Ovary (tissue), 9 donors: ENCODE results near the gene NEK9. TPM values are rescaled to one million over a fixed set of nuclear protein-coding genes. Genes with fewer than 3 reads are reported as not detected.

Experiments
- DNase-seq, 5 donors: peaks; one replicate each; pipeline ENCODE4 v3.0.0-alpha.2; 2019 to 2020
- H3K27ac ChIP-seq, 2 donors: fragments of 200-600 bp; one replicate each; pipeline versions ENCODE4 v1.5.1 to v1.8.0; 2019 to 2022
- H3K27me3 ChIP-seq: fragments of 200-600 bp; one replicate; pipeline ENCODE4 v1.8.0; 2022
- H3K36me3 ChIP-seq: fragments of 200-600 bp; sonication (generic); one replicate; pipeline ENCODE4 v1.5.1; 2019
- H3K4me1 ChIP-seq: one replicate; pipeline ENCODE4 v1.8.1; 2013; ENCODE audit warnings: mild to moderate bottlenecking, moderate library complexity; ENCODE audit not compliant: insufficient read depth
- H3K4me3 ChIP-seq: fragments of 200-600 bp; sonication (generic); one replicate; pipeline ENCODE4 v1.5.1; 2017
- H3K9me3 ChIP-seq, 2 donors: fragments of 200-600 bp in 1 of 2; sonication (generic) in 1 of 2; one replicate each; pipeline versions ENCODE4 v1.5.1 to v1.8.1; 2013 to 2019; ENCODE audit warnings: mild to moderate bottlenecking in 1 of 2, moderate library complexity in 1 of 2
- CTCF ChIP-seq, 3 donors: fragments of 450-650 bp in 2 of 3; fragments of 200-600 bp in 1 of 3; IDR thresholded peaks; one replicate each; pipeline versions ENCODE4 v1.5.1 to v1.8.0; 2016 to 2022; ENCODE audit warnings: antibody characterized with exemption in 3 of 3, mild to moderate bottlenecking in 1 of 3
- EP300 ChIP-seq: sonication (generic); formaldehyde crosslinking; IDR thresholded peaks from one replicate; pipeline ENCODE4 v1.6.1; 2017; ENCODE audit warnings: antibody characterized with exemption
- POLR2A ChIP-seq: fragments of 450-650 bp; IDR thresholded peaks from one replicate; pipeline ENCODE4 v1.6.1; 2017; ENCODE audit warnings: antibody characterized with exemption, mild to moderate bottlenecking, moderate library complexity
- WGBS, 3 donors: extraction: QIAGEN DNeasy Blood & Tissue Kit in 1 of 3; methylation state at CpG; one replicate each; pipeline versions ENCODE4 v1.1.5 to v1.1.7; 2013 to 2017; 5-methylcytosine and 5-hydroxymethylcytosine counted together
- intact Hi-C, 4 donors: fragments of 100-400 bp; cut with DNase I; formaldehyde crosslinking; loops; one replicate each; pipeline versions ENCODE4 v1.11.0 to v1.15.1; 2022 to 2023
- polyA plus RNA-seq, 2 donors: library from polyadenylated mRNA; stranded (reverse); fragments of 200-250 nt in 1 of 2; fragments of 350-450 nt in 1 of 2; fragmentation: Illumina TruSeq in 1 of 2; extraction: RNeasy Lipid Tissue Mini Kit (QIAGEN cat#74804) in 1 of 2; gene quantifications; one replicate each; pipeline ENCODE4 v1.2.3, GENCODE V29; 2013 to 2014
- total RNA-seq, 7 donors: library from RNA; depleted of rRNA in 2 of 7; stranded (reverse); fragments of >200 nt in 2 of 7; fragmentation: NEBNext Ultra II Directional in 3 of 7; extraction: Animal tissue kit (Norgen Biotek cat#: 25700) in 3 of 7; gene quantifications; one replicate each; pipeline versions ENCODE4 v1.1.0 to v1.2.4, GENCODE V29; 2016 to 2023
- donor health status: DM: no; HTN: no; CAD: no; lungs with moderate emphysema.
- donor health status: DM: no; HTN: no; CAD: no.
- donor health status: Bipolar disorder and iron deficiency.
- donor health status: DM: yes; HTN: yes; CAD: no.
- donor health status: DM: no; HTN: no; CAD: no.
- donor health status: DM: yes; HTN: yes; CAD: no.

Gene NEK9
- total and polyA plus RNA-seq, 9 donors = 57.0 to 140 (median 105) TPM

GRCh38 chr14:75049136-75049535 lies 77.7 kb downstream of the NEK9 start:
- 83 to 88% (median 87%) methylated on average over 5 of the region's 5 CpGs for WGBS, 3 donors
- no peak overlapping the region for H3K4me3 ChIP-seq
- TF ChIP-seq EP300 (no peak), POLR2A (no peak)

GRCh38 chr14:75048101-75048500 lies 78.7 kb downstream of the NEK9 start:
- H3K9me3 ChIP-seq = no peaks in the 10 kb centered on the region
- H3K27ac ChIP-seq = no peak overlapping the region
- intact Hi-C loops = loop anchor here in 1 of 4 donors (2.0 kb wide), 1 partner anchor 15 kb away; no protein-coding TSS in a partner anchor
- TF ChIP-seq EP300 = no peak
- TF ChIP-seq POLR2A = no peak
- TF ChIP-seq CTCF (IDR thresholded peaks at IDR 0.05) = no peak
- no peaks in the 10 kb centered on the region for H3K36me3 ChIP-seq
- peaks cover 4% of the 10 kb centered on the region for H3K4me1 ChIP-seq
- no peak overlapping the region for H3K4me3 ChIP-seq
- DNase-seq = no peak
- 56 to 71% (median 61%) methylated on average over 2 of the region's 2 CpGs for WGBS, 3 donors
- no peaks in the 10 kb centered on the region for H3K27me3 ChIP-seq

More at GRCh38 chr14:75049136-75049535, 77.7 kb downstream of the NEK9 start:
- no peaks in the 10 kb centered on the region for H3K36me3 ChIP-seq
- H3K27me3 ChIP-seq = no peaks in the 10 kb centered on the region
- no peaks in the 10 kb centered on the region for H3K9me3 ChIP-seq
- DNase-seq = no peak
- intact Hi-C loops = loop anchor here in 1 of 4 donors (2.0 kb wide), 1 partner anchor 14 kb away; no protein-coding TSS in a partner anchor
- no peak overlapping the region for H3K27ac ChIP-seq
- peaks cover 4% of the 10 kb centered on the region for H3K4me1 ChIP-seq

GRCh38 chr14:75047506-75047905 lies 79.3 kb downstream of the NEK9 start:
- Histone ChIP-seq H3K4me1 (peaks cover 4% of the 10 kb centered on the region), H3K36me3 (no peaks in the 10 kb centered on the region), H3K9me3 (no peaks in the 10 kb centered on the region), H3K4me3 (no peak overlapping the region), H3K27ac (no peak overlapping the region), H3K27me3 (no peaks in the 10 kb centered on the region)
- intact Hi-C loops = no loop called here
- DNase-seq = no peak
- 89 to 97% (median 97%) methylated on average over 4 of the region's 4 CpGs for WGBS, 3 donors
- no peak for TF ChIP-seq EP300
- no peak for TF ChIP-seq CTCF (IDR thresholded peaks at IDR 0.05)
- TF ChIP-seq POLR2A = no peak

- H3K36me3 ChIP-seq = no peaks in the 10 kb centered on the region
- peaks cover 6% of the 10 kb centered on the region for H3K4me1 ChIP-seq
- no peak for DNase-seq
- H3K4me3 ChIP-seq = no peak overlapping the region
- no peak overlapping the region for H3K27ac ChIP-seq
- intact Hi-C loops = no loop called here
- H3K27me3 ChIP-seq = no peaks in the 10 kb centered on the region
- TF ChIP-seq EP300 = no peak
- TF ChIP-seq POLR2A = no peak
- TF ChIP-seq CTCF (IDR thresholded peaks at IDR 0.05) = no peak
- no peaks in the 10 kb centered on the region for H3K9me3 ChIP-seq
- 85 to 91% (median 86%) methylated on average over 3 of the region's 3 CpGs for WGBS, 3 donors
Observed at GRCh38 chr14:75046899-75047298, 79.9 kb downstream of the NEK9 start.

GRCh38 chr14:75046275-75046674 lies 80.6 kb downstream of the NEK9 start:
- H3K9me3 ChIP-seq = no peaks in the 10 kb centered on the region
- peaks cover 6% of the 10 kb centered on the region for H3K4me1 ChIP-seq
- H3K36me3 ChIP-seq = no peaks in the 10 kb centered on the region
- H3K27me3 ChIP-seq = no peaks in the 10 kb centered on the region
- intact Hi-C loops = no loop called here
- H3K27ac ChIP-seq = no peak overlapping the region
- no peak overlapping the region for H3K4me3 ChIP-seq
- TF ChIP-seq CTCF (IDR thresholded peaks at IDR 0.05) (no peak), EP300 (no peak), POLR2A (no peak)
- no peak for DNase-seq
- 91 to 97% (median 96%) methylated on average over 5 of the region's 5 CpGs for WGBS, 3 donors
